Measurements from ENCODE around the gene KRTAP29-1. TPM values are rescaled to one million over a fixed set of nuclear protein-coding genes. Genes with fewer than 3 reads are reported as not detected.

The KRTAP29-1 gene
- total and polyA plus RNA-seq, 12 donors, result not detected

- Histone ChIP-seq H3K9me3 (replicated peaks in 1 of 3) (no peaks in the 10 kb centered on the region), H3K27me3 (no peaks in the 10 kb centered on the region), H3K36me3 (replicated peaks in 1 of 2) (no peaks in the 10 kb centered on the region), H3K4me3 (no peak overlapping the region), H3K4me1 (replicated peaks in 1 of 2) (no peaks in the 10 kb centered on the region), H3K27ac (no peak overlapping the region)
- DNase-seq, result peak; percentile 29 to 73 (median 46)
- intact Hi-C loops (cut with DNase I), result loop anchor here in 1 of 2 donors (10.0 kb wide), 2 partner anchors 325 to 425 kb away; no protein-coding TSS in a partner anchor
- WGBS, 4 donors, result 24 to 54% (median 52%) methylated on average over 7 to 13 of the region's 13 CpGs
- TF ChIP-seq CTCF (IDR thresholded peaks at IDR 0.05) (peak; percentile 36 to 62 (median 58)), POLR2A (IDR thresholded peaks at IDR 0.05) (no peak)
Observed at GRCh38 chr17:41329279-41329948, 26.8 kb upstream of the KRTAP29-1 start.

- TF ChIP-seq CTCF (IDR thresholded peaks at IDR 0.05) (no peak), POLR2A (IDR thresholded peaks at IDR 0.05) (no peak)
- Histone ChIP-seq H3K4me3 (no peak overlapping the region), H3K27ac (no peak overlapping the region), H3K36me3 (replicated peaks in 1 of 2) (no peaks in the 10 kb centered on the region), H3K4me1 (replicated peaks in 1 of 2) (no peaks in the 10 kb centered on the region), H3K9me3 (replicated peaks in 1 of 3) (no peaks in the 10 kb centered on the region), H3K27me3 (no peaks in the 10 kb centered on the region)
- no peak for DNase-seq
- intact Hi-C loops (cut with DNase I), result loop anchor here in 1 of 2 donors (10.0 kb wide), 2 partner anchors 327 to 423 kb away; no protein-coding TSS in a partner anchor
- WGBS, 4 donors, result 80 to 100% (median 87%) methylated on average over 2 to 7 of the region's 7 CpGs
Observed at GRCh38 chr17:41328207-41328606, 25.6 kb upstream of the KRTAP29-1 start.

- WGBS, 4 donors, result 78 to 95% (median 87%) methylated on average over 4 to 8 of the region's 8 CpGs
- Histone ChIP-seq H3K36me3 (replicated peaks in 1 of 2) (no peaks in the 10 kb centered on the region), H3K27ac (no peak overlapping the region), H3K27me3 (no peaks in the 10 kb centered on the region), H3K4me3 (no peak overlapping the region), H3K9me3 (replicated peaks in 1 of 3) (no peaks in the 10 kb centered on the region), H3K4me1 (replicated peaks in 1 of 2) (no peaks in the 10 kb centered on the region)
- TF ChIP-seq POLR2A (IDR thresholded peaks at IDR 0.05) (no peak), CTCF (IDR thresholded peaks at IDR 0.05) (no peak)
- no peak for DNase-seq
- intact Hi-C loops (cut with DNase I), result loop anchor here in 1 of 2 donors (10.0 kb wide), 2 partner anchors 327 to 423 kb away; no protein-coding TSS in a partner anchor
Observed at GRCh38 chr17:41327411-41328120, 24.9 kb upstream of the KRTAP29-1 start.

Data from adrenal gland (tissue), 12 donors.